HepG2 (cell line): ENCODE results near the gene LTA4H. TPM values are rescaled to one million over a fixed set of nuclear protein-coding genes. Genes with fewer than 3 reads are reported as not detected.
A peak's percentile ranks its signal among the peaks of the same experiment; 100 is the strongest.

Source experiments
- AGO1 ChIP-seq: fragments of 200-400 bp; formaldehyde crosslinking; IDR thresholded peaks from 2 replicates; pipeline ENCODE4 v1.6.1; 2017; ENCODE audit warnings: mild to moderate bottlenecking, low read depth, low read length, moderate library complexity; ENCODE audit not compliant: poor library complexity, severe bottlenecking
- ATF7 ChIP-seq, 2 experiments: fragments of 450-650 bp in 1 of 2; sonication (generic) in 1 of 2; formaldehyde crosslinking in 1 of 2; IDR thresholded peaks; 2 replicates each; pipeline versions ENCODE4 v1.4.0 to v1.6.1; 2016 to 2020; ENCODE audit warnings: antibody characterized with exemption in 1 of 2, mild to moderate bottlenecking in 1 of 2, missing genetic modification reagents in 1 of 2
- BHLHE40 ChIP-seq: IDR thresholded peaks from 2 replicates; pipeline ENCODE4 v1.6.1; 2011; ENCODE audit warnings: low read length, improper control_type of control experiment
- ELF4 ChIP-seq: sonication (generic); formaldehyde crosslinking; IDR thresholded peaks from 2 replicates; pipeline ENCODE4 v1.5.0; 2020; ENCODE audit warnings: missing genetic modification reagents, mild to moderate bottlenecking, moderate library complexity, borderline replicate concordance
- GZF1 ChIP-seq: sonication (generic); formaldehyde crosslinking; IDR thresholded peaks from 2 replicates; pipeline ENCODE4 v1.5.1; 2020; ENCODE audit warnings: mild to moderate bottlenecking, missing genetic modification reagents
- IRF2 ChIP-seq: IDR thresholded peaks from 2 replicates; pipeline ENCODE4 v1.6.1; 2018; ENCODE audit warnings: missing genetic modification reagents, missing compliant biosample characterization
- KDM3A ChIP-seq: IDR thresholded peaks from 2 replicates; pipeline ENCODE4 v1.6.1; 2018; ENCODE audit warnings: low read depth, missing compliant biosample characterization
- MATR3 ChIP-seq: sonication (generic); formaldehyde crosslinking; IDR thresholded peaks from 2 replicates; pipeline ENCODE4 v1.4.0; 2020; ENCODE audit warnings: missing genetic modification reagents
- NCOR1 ChIP-seq: fragments of 200-600 bp; sonication (generic); IDR thresholded peaks from 2 replicates; pipeline ENCODE4 v1.7.0; 2017; ENCODE audit warnings: antibody characterized with exemption, low read length, borderline replicate concordance
- PPARG ChIP-seq: conservative IDR thresholded peaks from 2 replicates; pipeline ENCODE4 v1.6.1; 2016; ENCODE audit warnings: missing biosample characterization, missing genetic modification reagents
- RBM39 ChIP-seq: fragments of 200-400 bp; formaldehyde crosslinking; IDR thresholded peaks from one replicate; pipeline ENCODE4 v1.6.1; 2018; ENCODE audit warnings: antibody characterized with exemption, mild to moderate bottlenecking, low read depth, low read length; ENCODE audit not compliant: poor library complexity, severe bottlenecking
- RFXANK ChIP-seq: IDR thresholded peaks from 2 replicates; pipeline ENCODE4 v1.6.1; 2016
- SP140L ChIP-seq: sonication (generic); formaldehyde crosslinking; IDR thresholded peaks from 2 replicates; pipeline ENCODE4 v1.4.0; 2020; ENCODE audit warnings: missing genetic modification reagents, borderline replicate concordance
- TP53 ChIP-seq: sonication (generic); formaldehyde crosslinking; conservative IDR thresholded peaks from 2 replicates; pipeline ENCODE4 v1.4.0; 2020; ENCODE audit warnings: missing genetic modification reagents
- ZBTB25 ChIP-seq: IDR thresholded peaks from 2 replicates; pipeline ENCODE4 v1.6.1; 2018; ENCODE audit warnings: missing genetic modification reagents
- ZNF317 ChIP-seq: sonication (generic); formaldehyde crosslinking; IDR thresholded peaks from 2 replicates; pipeline ENCODE4 v1.5.0; 2020; ENCODE audit warnings: mild to moderate bottlenecking, missing genetic modification reagents
- ZNF343 ChIP-seq: sonication (generic); formaldehyde crosslinking; IDR thresholded peaks from 2 replicates; pipeline ENCODE4 v1.4.0; 2020; ENCODE audit warnings: mild to moderate bottlenecking, missing genetic modification reagents
- ZNF367 ChIP-seq: sonication (generic); formaldehyde crosslinking; IDR thresholded peaks from 2 replicates; pipeline ENCODE4 v1.4.0; 2020; ENCODE audit warnings: missing genetic modification reagents, borderline replicate concordance
- ZNF547 ChIP-seq: sonication (generic); formaldehyde crosslinking; IDR thresholded peaks from 2 replicates; pipeline ENCODE4 v1.5.1; 2020; ENCODE audit warnings: mild to moderate bottlenecking, missing genetic modification reagents
- ZNF558 ChIP-seq: sonication (generic); formaldehyde crosslinking; IDR thresholded peaks from 2 replicates; pipeline ENCODE4 v1.9.0; 2022; ENCODE audit warnings: mild to moderate bottlenecking, missing genetic modification reagents, borderline replicate concordance
- ZNF83 ChIP-seq: sonication (generic); formaldehyde crosslinking; IDR thresholded peaks from 2 replicates; pipeline ENCODE4 v1.4.0; 2020; ENCODE audit warnings: missing genetic modification reagents, mild to moderate bottlenecking, borderline replicate concordance
- polyA plus RNA-seq, 8 experiments: library from polyadenylated mRNA; depleted of rRNA in 3 of 8; stranded (reverse) in 7 of 8; unstranded in 1 of 8; fragments of >200 nt; fragmentation: Illumina TruSeq in 4 of 8; extraction: Trizol in 4 of 8; gene quantifications; 2 replicates each; pipeline versions ENCODE4 v1.2.1 to v1.2.3, GENCODE V29; 2011 to 2016; ENCODE audit warnings: low read depth in 4 of 8, missing spikeins in 1 of 8, mixed read lengths in 1 of 8; ENCODE audit not compliant: insufficient read depth in 1 of 8
- total RNA-seq, 5 experiments: library from RNA; depleted of rRNA; stranded (reverse); fragments of >200 nt; fragmentation: Illumina TruSeq; extraction: Trizol; gene quantifications; 2 replicates each; pipeline ENCODE4 v1.2.3, GENCODE V29; 2016; ENCODE audit warnings: low read depth in 1 of 5
- TF ChIP-seq, protein P1 (sequence below): sonication (generic); formaldehyde crosslinking; IDR thresholded peaks from 2 replicates; pipeline ENCODE4 v1.4.0; 2020; ENCODE audit warnings: missing genetic modification reagents, borderline replicate concordance
- TF ChIP-seq, protein P2 (sequence below): sonication (generic); IDR thresholded peaks from 2 replicates; pipeline ENCODE4 v1.6.1; 2016; ENCODE audit warnings: low read depth, borderline replicate concordance
- TF ChIP-seq, protein P3 (sequence below): sonication (generic); formaldehyde crosslinking; IDR thresholded peaks from 2 replicates; pipeline ENCODE4 v1.4.0; 2020; ENCODE audit warnings: mild to moderate bottlenecking, missing genetic modification reagents

LTA4H gene
- total and polyA plus RNA-seq, 2 of the 13 experiments (the other 11 are each of a cell fraction or from before 2014, with no cell fraction given): 87.5 to 90.4 TPM

GRCh38 chr12:96035283-96036236 lies at the start of gene LTA4H (continued):
- TF ChIP-seq, protein P1, sequence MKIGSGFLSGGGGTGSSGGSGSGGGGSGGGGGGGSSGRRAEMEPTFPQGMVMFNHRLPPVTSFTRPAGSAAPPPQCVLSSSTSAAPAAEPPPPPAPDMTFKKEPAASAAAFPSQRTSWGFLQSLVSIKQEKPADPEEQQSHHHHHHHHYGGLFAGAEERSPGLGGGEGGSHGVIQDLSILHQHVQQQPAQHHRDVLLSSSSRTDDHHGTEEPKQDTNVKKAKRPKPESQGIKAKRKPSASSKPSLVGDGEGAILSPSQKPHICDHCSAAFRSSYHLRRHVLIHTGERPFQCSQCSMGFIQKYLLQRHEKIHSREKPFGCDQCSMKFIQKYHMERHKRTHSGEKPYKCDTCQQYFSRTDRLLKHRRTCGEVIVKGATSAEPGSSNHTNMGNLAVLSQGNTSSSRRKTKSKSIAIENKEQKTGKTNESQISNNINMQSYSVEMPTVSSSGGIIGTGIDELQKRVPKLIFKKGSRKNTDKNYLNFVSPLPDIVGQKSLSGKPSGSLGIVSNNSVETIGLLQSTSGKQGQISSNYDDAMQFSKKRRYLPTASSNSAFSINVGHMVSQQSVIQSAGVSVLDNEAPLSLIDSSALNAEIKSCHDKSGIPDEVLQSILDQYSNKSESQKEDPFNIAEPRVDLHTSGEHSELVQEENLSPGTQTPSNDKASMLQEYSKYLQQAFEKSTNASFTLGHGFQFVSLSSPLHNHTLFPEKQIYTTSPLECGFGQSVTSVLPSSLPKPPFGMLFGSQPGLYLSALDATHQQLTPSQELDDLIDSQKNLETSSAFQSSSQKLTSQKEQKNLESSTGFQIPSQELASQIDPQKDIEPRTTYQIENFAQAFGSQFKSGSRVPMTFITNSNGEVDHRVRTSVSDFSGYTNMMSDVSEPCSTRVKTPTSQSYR (CRISPR knock-in tag): peak; percentile 87
- TF ChIP-seq PPARG (CRISPR knock-in tag): no peak
- no peak for TF ChIP-seq BHLHE40
- no peak for TF ChIP-seq ZNF83 (CRISPR knock-in tag)
- peak; percentile 83; the same call in 1 of the 2 replicates for TF ChIP-seq RFXANK (CRISPR knock-in tag)
- peak; percentile 15; the same call in 1 of the 2 replicates for TF ChIP-seq ZNF343 (CRISPR knock-in tag)
- no peak for TF ChIP-seq ELF4 (CRISPR knock-in tag)
- no peak for TF ChIP-seq RBM39
- peak; percentile 80; the same call in 1 of the 2 replicates for TF ChIP-seq IRF2 (CRISPR knock-in tag)
- TF ChIP-seq TP53 (CRISPR knock-in tag): no peak
- TF ChIP-seq, protein P2, sequence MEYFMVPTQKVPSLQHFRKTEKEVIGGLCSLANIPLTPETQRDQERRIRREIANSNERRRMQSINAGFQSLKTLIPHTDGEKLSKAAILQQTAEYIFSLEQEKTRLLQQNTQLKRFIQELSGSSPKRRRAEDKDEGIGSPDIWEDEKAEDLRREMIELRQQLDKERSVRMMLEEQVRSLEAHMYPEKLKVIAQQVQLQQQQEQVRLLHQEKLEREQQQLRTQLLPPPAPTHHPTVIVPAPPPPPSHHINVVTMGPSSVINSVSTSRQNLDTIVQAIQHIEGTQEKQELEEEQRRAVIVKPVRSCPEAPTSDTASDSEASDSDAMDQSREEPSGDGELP: no peak
- peak; percentile 60; the same call in 1 of the 2 replicates for TF ChIP-seq ZNF558 (CRISPR knock-in tag)
- peak; percentile 69; the same call in 1 of the 2 replicates for TF ChIP-seq ZNF547 (CRISPR knock-in tag)
- TF ChIP-seq ZBTB25: no peak
- no peak for TF ChIP-seq AGO1
- TF ChIP-seq ZNF367 (CRISPR knock-in tag): 0 out of 2 replicates have a peak, but pooled peaks have one; percentile 64
- TF ChIP-seq KDM3A: peak; percentile 54; the same call in 1 of the 2 replicates
- TF ChIP-seq ZNF317 (CRISPR knock-in tag): peak; percentile 42; the same call in 1 of the 2 replicates
- peak; percentile 55; the same call in 1 of the 2 replicates for TF ChIP-seq NCOR1
- TF ChIP-seq SP140L (CRISPR knock-in tag): peak; percentile 92
- TF ChIP-seq, protein P3, sequence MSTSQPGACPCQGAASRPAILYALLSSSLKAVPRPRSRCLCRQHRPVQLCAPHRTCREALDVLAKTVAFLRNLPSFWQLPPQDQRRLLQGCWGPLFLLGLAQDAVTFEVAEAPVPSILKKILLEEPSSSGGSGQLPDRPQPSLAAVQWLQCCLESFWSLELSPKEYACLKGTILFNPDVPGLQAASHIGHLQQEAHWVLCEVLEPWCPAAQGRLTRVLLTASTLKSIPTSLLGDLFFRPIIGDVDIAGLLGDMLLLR (CRISPR knock-in tag): no peak
- TF ChIP-seq ATF7 (IDR thresholded peaks at IDR 0.05): no peak
- TF ChIP-seq ATF7 (CRISPR knock-in tag; IDR thresholded peaks at IDR 0.05): no peak
- no peak for TF ChIP-seq MATR3 (CRISPR knock-in tag)
- no peak for TF ChIP-seq GZF1 (CRISPR knock-in tag)
